HepG2 (cell line): ENCODE data around the gene CPNE8. TPM values are rescaled to one million over a fixed set of nuclear protein-coding genes. Genes with fewer than 3 reads are reported as not detected.

Experiments used
- ARNT2 ChIP-seq: sonication (generic); formaldehyde crosslinking; IDR thresholded peaks from 2 replicates; pipeline ENCODE4 v1.8.0; 2022; ENCODE audit warnings: mild to moderate bottlenecking, low read depth, missing genetic modification reagents, moderate library complexity
- ELF1 ChIP-seq: sonication (generic); formaldehyde crosslinking; IDR thresholded peaks from 2 replicates; pipeline ENCODE4 v1.4.0; 2020; ENCODE audit warnings: missing genetic modification reagents
- HDAC1 ChIP-seq: sonication (generic); formaldehyde crosslinking; IDR thresholded peaks from 2 replicates; pipeline ENCODE4 v1.5.1; 2020; ENCODE audit warnings: mild to moderate bottlenecking, missing genetic modification reagents
- HDAC6 ChIP-seq: fragments of 200-600 bp; sonication (generic); IDR thresholded peaks from 2 replicates; pipeline ENCODE4 v1.7.0; 2017; ENCODE audit warnings: mild to moderate bottlenecking, antibody characterized with exemption, low read length, low read depth
- HMG20B ChIP-seq: conservative IDR thresholded peaks from 2 replicates; pipeline ENCODE4 v1.6.1; 2016; ENCODE audit warnings: missing genetic modification reagents, missing compliant biosample characterization
- IRF2 ChIP-seq: IDR thresholded peaks from 2 replicates; pipeline ENCODE4 v1.6.1; 2018; ENCODE audit warnings: missing genetic modification reagents, missing compliant biosample characterization
- KLF6 ChIP-seq: IDR thresholded peaks from 2 replicates; pipeline ENCODE4 v1.8.0; 2016; ENCODE audit warnings: missing biosample characterization, missing genetic modification reagents
- MAZ ChIP-seq, 2 experiments: sonication (generic) in 1 of 2; formaldehyde crosslinking in 1 of 2; IDR thresholded peaks; 2 replicates each; pipeline versions ENCODE4 v1.5.0 to v1.6.1; 2012 to 2020; ENCODE audit warnings: low read depth in 2 of 2, mild to moderate bottlenecking in 2 of 2, borderline replicate concordance in 1 of 2, improper control_type of control experiment in 1 of 2, low read length in 1 of 2, missing genetic modification reagents in 1 of 2, moderate library complexity in 1 of 2
- NR2F6 ChIP-seq, 2 experiments: IDR thresholded peaks; 2 replicates each; pipeline ENCODE4 v1.6.1; 2016; ENCODE audit warnings: antibody characterized with exemption in 1 of 2, mild to moderate bottlenecking in 1 of 2
- PHF8 ChIP-seq: sonication (generic); formaldehyde crosslinking; IDR thresholded peaks from 2 replicates; pipeline ENCODE4 v1.5.0; 2020; ENCODE audit warnings: missing genetic modification reagents
- XRCC5 ChIP-seq: fragments of 200-400 bp; formaldehyde crosslinking; optimal IDR thresholded peaks from 2 replicates; pipeline ENCODE3; 2017; ENCODE audit warnings: mild to moderate bottlenecking, low read length
- ZKSCAN1 ChIP-seq: fragments of 150-350 bp; IDR thresholded peaks from 2 replicates; pipeline ENCODE4 v1.6.1; 2014; ENCODE audit warnings: low read length
- ZNF484 ChIP-seq: sonication (generic); formaldehyde crosslinking; IDR thresholded peaks from 2 replicates; pipeline ENCODE4 v1.5.1; 2020; ENCODE audit warnings: mild to moderate bottlenecking, low read depth, missing genetic modification reagents, borderline replicate concordance
- ZNF501 ChIP-seq: sonication (generic); formaldehyde crosslinking; IDR thresholded peaks from 2 replicates; pipeline ENCODE4 v1.5.1; 2020; ENCODE audit warnings: mild to moderate bottlenecking, moderate library complexity, missing genetic modification reagents
- ZNF891 ChIP-seq: sonication (generic); formaldehyde crosslinking; IDR thresholded peaks from 2 replicates; pipeline ENCODE4 v1.5.0; 2020; ENCODE audit warnings: mild to moderate bottlenecking, missing genetic modification reagents
- polyA plus RNA-seq, 8 experiments: library from polyadenylated mRNA; depleted of rRNA in 3 of 8; stranded (reverse) in 7 of 8; unstranded in 1 of 8; fragments of >200 nt; fragmentation: Illumina TruSeq in 4 of 8; extraction: Trizol in 4 of 8; gene quantifications; 2 replicates each; pipeline versions ENCODE4 v1.2.1 to v1.2.3, GENCODE V29; 2011 to 2016; ENCODE audit warnings: low read depth in 4 of 8, missing spikeins in 1 of 8, mixed read lengths in 1 of 8; ENCODE audit not compliant: insufficient read depth in 1 of 8
- total RNA-seq, 5 experiments: library from RNA; depleted of rRNA; stranded (reverse); fragments of >200 nt; fragmentation: Illumina TruSeq; extraction: Trizol; gene quantifications; 2 replicates each; pipeline ENCODE4 v1.2.3, GENCODE V29; 2016; ENCODE audit warnings: low read depth in 1 of 5
- TF ChIP-seq, protein P1 (sequence below): sonication (generic); formaldehyde crosslinking; IDR thresholded peaks from 2 replicates; pipeline ENCODE4 v1.4.0; 2020; ENCODE audit warnings: missing genetic modification reagents, borderline replicate concordance
- TF ChIP-seq, protein P2 (sequence below): sonication (generic); formaldehyde crosslinking; conservative IDR thresholded peaks from 2 replicates; pipeline ENCODE4 v1.8.0; 2022; ENCODE audit warnings: mild to moderate bottlenecking, moderate library complexity, missing genetic modification reagents
- TF ChIP-seq, protein P3 (sequence below): IDR thresholded peaks from 2 replicates; pipeline ENCODE4 v1.6.1; 2016; ENCODE audit warnings: missing compliant biosample characterization, missing genetic modification reagents, borderline replicate concordance
- TF ChIP-seq, protein P4 (sequence below): sonication (generic); formaldehyde crosslinking; IDR thresholded peaks from 2 replicates; pipeline ENCODE4 v1.4.0; 2020; ENCODE audit warnings: mild to moderate bottlenecking, missing genetic modification reagents

The CPNE8 gene
- total and polyA plus RNA-seq, 2 of the 13 experiments (the other 11 are each of a cell fraction or from before 2014, with no cell fraction given) = 2.4 to 2.7 TPM

DNA sequence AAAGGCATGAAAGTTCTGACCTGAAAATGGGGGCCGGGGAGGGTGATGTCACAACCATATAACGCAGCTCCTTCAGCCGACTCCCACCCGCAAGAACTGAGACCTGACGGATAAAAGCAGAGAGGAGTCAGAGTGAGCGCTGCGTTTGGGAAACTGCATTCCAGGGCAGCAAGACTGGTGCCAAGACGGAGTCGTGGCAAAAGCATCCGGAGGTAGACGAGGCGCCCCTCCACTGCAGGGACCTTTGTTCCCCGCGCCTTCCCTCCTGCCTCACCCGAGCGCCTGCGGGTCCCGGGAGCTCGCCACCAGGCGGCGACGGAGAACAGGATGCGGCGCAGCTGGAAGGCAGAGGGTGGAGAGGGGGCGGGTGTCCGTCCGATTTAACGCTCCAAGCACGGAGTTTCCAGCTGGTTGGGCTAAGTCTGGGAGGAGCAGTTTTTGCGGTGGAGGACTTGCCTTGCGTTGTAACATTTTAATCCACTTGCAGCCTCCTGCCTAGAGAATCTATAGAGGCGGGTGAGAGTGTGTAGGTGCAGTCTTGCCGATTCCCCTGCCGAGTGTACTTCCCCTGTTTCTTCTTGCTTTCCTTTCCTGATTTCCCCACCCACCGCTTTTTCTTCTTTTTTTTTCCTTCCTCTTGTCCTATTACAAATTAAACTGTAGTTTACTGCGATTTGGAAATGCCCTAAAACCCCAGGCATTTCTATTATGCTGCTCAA, 1.2 kb upstream of the CPNE8 start (continued):
- TF ChIP-seq, protein P1, sequence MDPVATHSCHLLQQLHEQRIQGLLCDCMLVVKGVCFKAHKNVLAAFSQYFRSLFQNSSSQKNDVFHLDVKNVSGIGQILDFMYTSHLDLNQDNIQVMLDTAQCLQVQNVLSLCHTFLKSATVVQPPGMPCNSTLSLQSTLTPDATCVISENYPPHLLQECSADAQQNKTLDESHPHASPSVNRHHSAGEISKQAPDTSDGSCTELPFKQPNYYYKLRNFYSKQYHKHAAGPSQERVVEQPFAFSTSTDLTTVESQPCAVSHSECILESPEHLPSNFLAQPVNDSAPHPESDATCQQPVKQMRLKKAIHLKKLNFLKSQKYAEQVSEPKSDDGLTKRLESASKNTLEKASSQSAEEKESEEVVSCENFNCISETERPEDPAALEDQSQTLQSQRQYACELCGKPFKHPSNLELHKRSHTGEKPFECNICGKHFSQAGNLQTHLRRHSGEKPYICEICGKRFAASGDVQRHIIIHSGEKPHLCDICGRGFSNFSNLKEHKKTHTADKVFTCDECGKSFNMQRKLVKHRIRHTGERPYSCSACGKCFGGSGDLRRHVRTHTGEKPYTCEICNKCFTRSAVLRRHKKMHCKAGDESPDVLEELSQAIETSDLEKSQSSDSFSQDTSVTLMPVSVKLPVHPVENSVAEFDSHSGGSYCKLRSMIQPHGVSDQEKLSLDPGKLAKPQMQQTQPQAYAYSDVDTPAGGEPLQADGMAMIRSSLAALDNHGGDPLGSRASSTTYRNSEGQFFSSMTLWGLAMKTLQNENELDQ = no peak
- TF ChIP-seq, protein P2, sequence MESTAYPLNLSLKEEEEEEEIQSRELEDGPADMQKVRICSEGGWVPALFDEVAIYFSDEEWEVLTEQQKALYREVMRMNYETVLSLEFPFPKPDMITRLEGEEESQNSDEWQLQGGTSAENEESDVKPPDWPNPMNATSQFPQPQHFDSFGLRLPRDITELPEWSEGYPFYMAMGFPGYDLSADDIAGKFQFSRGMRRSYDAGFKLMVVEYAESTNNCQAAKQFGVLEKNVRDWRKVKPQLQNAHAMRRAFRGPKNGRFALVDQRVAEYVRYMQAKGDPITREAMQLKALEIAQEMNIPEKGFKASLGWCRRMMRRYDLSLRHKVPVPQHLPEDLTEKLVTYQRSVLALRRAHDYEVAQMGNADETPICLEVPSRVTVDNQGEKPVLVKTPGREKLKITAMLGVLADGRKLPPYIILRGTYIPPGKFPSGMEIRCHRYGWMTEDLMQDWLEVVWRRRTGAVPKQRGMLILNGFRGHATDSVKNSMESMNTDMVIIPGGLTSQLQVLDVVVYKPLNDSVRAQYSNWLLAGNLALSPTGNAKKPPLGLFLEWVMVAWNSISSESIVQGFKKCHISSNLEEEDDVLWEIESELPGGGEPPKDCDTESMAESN (CRISPR knock-in tag) = peak; percentile 57; the same call in 1 of the 2 replicates
- no peak for TF ChIP-seq KLF6
- peak; percentile 59 for TF ChIP-seq PHF8 (CRISPR knock-in tag)
- no peak; the same call in 1 of the 2 replicates for TF ChIP-seq MAZ (IDR thresholded peaks at IDR 0.05; ENCODE audit: borderline replicate concordance, low read depth, low read length)
- TF ChIP-seq MAZ (CRISPR knock-in tag; IDR thresholded peaks at IDR 0.05; ENCODE audit: low read depth) = peak; percentile 65; the same call in 1 of the 2 replicates
- peak; percentile 60; the same call in 1 of the 2 replicates for TF ChIP-seq ZNF891 (CRISPR knock-in tag)
- TF ChIP-seq HMG20B = 0 out of 2 replicates have a peak, but pooled peaks have one; percentile 36
- TF ChIP-seq, protein P3, sequence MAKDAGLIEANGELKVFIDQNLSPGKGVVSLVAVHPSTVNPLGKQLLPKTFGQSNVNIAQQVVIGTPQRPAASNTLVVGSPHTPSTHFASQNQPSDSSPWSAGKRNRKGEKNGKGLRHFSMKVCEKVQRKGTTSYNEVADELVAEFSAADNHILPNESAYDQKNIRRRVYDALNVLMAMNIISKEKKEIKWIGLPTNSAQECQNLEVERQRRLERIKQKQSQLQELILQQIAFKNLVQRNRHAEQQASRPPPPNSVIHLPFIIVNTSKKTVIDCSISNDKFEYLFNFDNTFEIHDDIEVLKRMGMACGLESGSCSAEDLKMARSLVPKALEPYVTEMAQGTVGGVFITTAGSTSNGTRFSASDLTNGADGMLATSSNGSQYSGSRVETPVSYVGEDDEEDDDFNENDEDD (CRISPR knock-in tag) = 0 out of 2 replicates have a peak, but pooled peaks have one; percentile 48
- peak; percentile 57; the same call in 1 of the 2 replicates for TF ChIP-seq ZNF501 (CRISPR knock-in tag)
- peak; percentile 60; the same call in 1 of the 2 replicates for TF ChIP-seq ARNT2 (CRISPR knock-in tag)
- no peak for TF ChIP-seq ZNF484 (CRISPR knock-in tag)
- peak; percentile 60; the same call in 1 of the 2 replicates for TF ChIP-seq IRF2 (CRISPR knock-in tag)
- TF ChIP-seq HDAC6 = no peak
- TF ChIP-seq, protein P4, sequence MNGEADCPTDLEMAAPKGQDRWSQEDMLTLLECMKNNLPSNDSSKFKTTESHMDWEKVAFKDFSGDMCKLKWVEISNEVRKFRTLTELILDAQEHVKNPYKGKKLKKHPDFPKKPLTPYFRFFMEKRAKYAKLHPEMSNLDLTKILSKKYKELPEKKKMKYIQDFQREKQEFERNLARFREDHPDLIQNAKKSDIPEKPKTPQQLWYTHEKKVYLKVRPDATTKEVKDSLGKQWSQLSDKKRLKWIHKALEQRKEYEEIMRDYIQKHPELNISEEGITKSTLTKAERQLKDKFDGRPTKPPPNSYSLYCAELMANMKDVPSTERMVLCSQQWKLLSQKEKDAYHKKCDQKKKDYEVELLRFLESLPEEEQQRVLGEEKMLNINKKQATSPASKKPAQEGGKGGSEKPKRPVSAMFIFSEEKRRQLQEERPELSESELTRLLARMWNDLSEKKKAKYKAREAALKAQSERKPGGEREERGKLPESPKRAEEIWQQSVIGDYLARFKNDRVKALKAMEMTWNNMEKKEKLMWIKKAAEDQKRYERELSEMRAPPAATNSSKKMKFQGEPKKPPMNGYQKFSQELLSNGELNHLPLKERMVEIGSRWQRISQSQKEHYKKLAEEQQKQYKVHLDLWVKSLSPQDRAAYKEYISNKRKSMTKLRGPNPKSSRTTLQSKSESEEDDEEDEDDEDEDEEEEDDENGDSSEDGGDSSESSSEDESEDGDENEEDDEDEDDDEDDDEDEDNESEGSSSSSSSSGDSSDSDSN = peak; percentile 69
- no peak for TF ChIP-seq NR2F6 (IDR thresholded peaks at IDR 0.05)
- no peak; the same call in 1 of the 2 replicates for TF ChIP-seq NR2F6 (CRISPR knock-in tag; IDR thresholded peaks at IDR 0.05)
- TF ChIP-seq ELF1 (CRISPR knock-in tag) = peak; percentile 59
- TF ChIP-seq XRCC5 = peak; percentile 90
- peak; percentile 62; the same call in 1 of the 2 replicates for TF ChIP-seq HDAC1 (CRISPR knock-in tag)
- no peak for TF ChIP-seq ZKSCAN1
